ENCODE measurements around the gene APBB2.
A peak's percentile ranks its signal among the peaks of the same experiment; 100 is the strongest.
"Not testable (repeated sequence)": the region's sequence is repeated elsewhere in the genome, so short reads cannot be mapped to it uniquely, and the experiment has no call there.

APBB2 gene

GRCh38 chr4:40940317-40940741, 274.0 kb downstream of the APBB2 start:
- peaks cover 2% of the 10 kb centered on the region for H3K27me3 Mint-ChIP-seq
- H3K4me1 Mint-ChIP-seq (ENCODE audit: low read depth), result no peaks in the 10 kb centered on the region
- no peaks in the 10 kb centered on the region for H3K36me3 Mint-ChIP-seq (ENCODE audit: low read depth)
- no peaks in the 10 kb centered on the region for H3K9me3 Mint-ChIP-seq
- H3K27ac Mint-ChIP-seq, result no peak overlapping the region
- no peak for DNase-seq
- no peak overlapping the region for H3K4me3 Mint-ChIP-seq

- no peaks in the 10 kb centered on the region for H3K4me1 Mint-ChIP-seq (ENCODE audit: low read depth)
- H3K36me3 Mint-ChIP-seq (ENCODE audit: low read depth), result no peaks in the 10 kb centered on the region
- H3K4me3 Mint-ChIP-seq, result no peak overlapping the region
- DNase-seq, result no peak
- peaks cover 2% of the 10 kb centered on the region for H3K27me3 Mint-ChIP-seq
- no peaks in the 10 kb centered on the region for H3K9me3 Mint-ChIP-seq
- no peak overlapping the region for H3K27ac Mint-ChIP-seq
Measured at GRCh38 chr4:40939856-40940255, 274.5 kb downstream of the APBB2 start.

DNA sequence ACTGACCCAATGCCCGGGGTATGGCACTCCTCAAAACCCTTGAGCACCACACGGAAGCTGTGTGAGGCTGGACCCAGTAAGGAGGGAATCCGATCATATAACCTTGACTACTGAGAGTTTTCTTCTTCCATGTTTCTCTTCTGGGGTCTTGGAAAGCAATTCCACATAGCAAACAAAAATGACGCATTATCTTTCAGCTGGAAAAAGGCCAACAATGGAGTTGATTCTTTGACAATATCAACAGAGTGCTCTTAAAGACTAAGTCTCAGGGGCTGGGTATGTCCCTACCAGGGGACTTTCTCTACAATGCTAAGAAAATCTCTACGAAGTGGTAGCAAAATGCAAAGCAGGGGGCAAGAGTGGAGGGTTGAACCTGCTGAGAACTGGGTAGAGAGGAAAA, 276.0 kb downstream of the APBB2 start:
- Mint-ChIP-seq H3K36me3 (ENCODE audit: low read depth) (no peaks in the 10 kb centered on the region), H3K9me3 (no peaks in the 10 kb centered on the region), H3K4me1 (ENCODE audit: low read depth) (no peaks in the 10 kb centered on the region), H3K27ac (no peak overlapping the region), H3K27me3 (peaks cover 4% of the 10 kb centered on the region), H3K4me3 (no peak overlapping the region)
- DNase-seq, result no peak

DNA sequence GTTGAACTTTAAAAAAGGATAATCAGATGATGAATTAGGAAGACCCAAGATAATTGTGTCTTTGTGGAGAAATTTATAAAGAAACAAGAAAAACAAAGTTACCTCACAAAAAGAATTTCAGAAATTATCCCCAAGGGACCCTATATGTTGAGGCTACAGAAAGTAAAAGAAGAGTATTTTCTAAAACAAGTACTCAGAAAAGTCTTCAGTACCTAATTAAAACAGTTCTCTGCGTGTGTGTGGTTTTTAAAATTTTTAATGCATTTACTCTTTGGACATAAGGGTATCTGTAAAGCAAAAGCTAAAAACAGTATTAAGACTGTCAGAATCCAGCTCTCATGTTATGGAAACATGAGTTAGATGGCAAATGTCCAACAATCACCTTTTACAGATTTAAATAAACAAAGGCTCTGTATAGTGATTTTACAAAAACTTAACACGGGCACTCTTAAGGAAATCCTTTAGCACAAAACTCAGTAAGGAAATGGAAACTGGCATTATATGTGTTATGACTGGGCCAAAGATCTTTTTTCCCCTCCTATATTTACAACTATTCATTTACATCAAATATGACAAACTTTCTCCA, 277.1 kb downstream of the APBB2 start:
- H3K9me3 Mint-ChIP-seq, result no peaks in the 10 kb centered on the region
- H3K27me3 Mint-ChIP-seq, result peaks cover 11% of the 10 kb centered on the region
- H3K27ac Mint-ChIP-seq, result no peak overlapping the region

DNA sequence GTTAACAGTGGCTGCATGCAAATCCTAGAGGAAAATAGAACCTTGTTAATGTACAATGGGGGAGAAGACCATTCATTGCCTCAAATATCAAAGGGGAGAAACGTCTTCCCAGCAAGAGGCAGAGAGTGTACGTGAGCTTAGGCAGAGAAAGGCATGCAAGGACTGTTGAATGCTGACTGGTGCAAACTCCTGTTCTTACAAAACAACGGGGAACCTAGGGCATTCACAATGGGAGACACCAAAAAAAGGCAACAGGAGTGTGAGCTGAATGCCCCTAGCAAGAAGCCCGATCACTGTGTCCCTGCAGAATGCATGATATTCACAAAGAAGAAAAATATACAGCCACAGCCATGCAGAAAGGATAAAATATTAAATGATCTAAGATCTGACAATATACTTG, 279.7 kb downstream of the APBB2 start:
- H3K4me1 Mint-ChIP-seq (ENCODE audit: low read depth), result no peaks in the 10 kb centered on the region
- H3K27ac Mint-ChIP-seq, result no peak overlapping the region
- H3K36me3 Mint-ChIP-seq (ENCODE audit: low read depth), result no peaks in the 10 kb centered on the region
- H3K9me3 Mint-ChIP-seq, result no peaks in the 10 kb centered on the region
- DNase-seq, result no peak
- H3K27me3 Mint-ChIP-seq, result peaks cover 12% of the 10 kb centered on the region
- H3K4me3 Mint-ChIP-seq, result no peak overlapping the region

More for the DNA sequence above, 277.1 kb downstream of the APBB2 start:
- H3K4me3 Mint-ChIP-seq, result no peak overlapping the region
- no peaks in the 10 kb centered on the region for H3K4me1 Mint-ChIP-seq (ENCODE audit: low read depth)
- no peaks in the 10 kb centered on the region for H3K36me3 Mint-ChIP-seq (ENCODE audit: low read depth)
- DNase-seq, result no peak

DNA sequence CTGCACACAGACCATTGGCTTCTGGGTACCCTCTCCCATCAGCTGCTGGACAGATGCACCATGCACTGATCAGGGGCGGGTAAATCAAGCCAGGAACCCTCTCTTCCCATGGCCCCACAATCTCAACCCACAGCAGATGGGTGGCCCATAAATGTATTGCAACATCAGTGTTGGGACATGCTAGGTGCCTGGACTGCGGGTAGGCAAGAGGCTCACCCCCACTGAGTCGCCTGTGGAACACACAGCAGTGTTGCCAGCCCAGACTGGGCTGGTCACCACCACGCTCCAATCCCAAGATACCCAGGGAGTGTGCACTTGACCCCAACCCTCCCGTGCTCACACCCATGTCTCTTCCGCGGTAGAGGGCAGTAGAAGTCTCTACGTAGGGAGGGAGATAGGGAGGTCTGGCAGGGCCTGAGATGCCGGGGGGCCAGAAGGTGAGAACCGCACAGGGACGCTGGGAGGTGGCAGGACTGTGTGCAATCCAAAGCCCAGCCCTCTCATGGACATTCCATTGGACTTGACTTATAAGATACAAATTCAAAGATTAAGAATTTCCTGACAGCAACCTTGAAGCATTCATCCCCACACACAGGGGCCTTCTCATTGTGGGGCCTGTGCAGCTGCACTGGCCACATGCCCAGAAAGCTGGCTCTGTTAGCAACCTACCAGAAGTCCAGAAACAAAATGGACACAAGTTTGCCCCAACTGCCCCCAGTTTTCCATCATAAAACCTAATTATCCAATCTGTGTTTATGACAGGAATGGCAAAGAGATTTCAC, 280.9 kb downstream of the APBB2 start:
- Mint-ChIP-seq H3K27ac (no peak overlapping the region), H3K9me3 (no peaks in the 10 kb centered on the region), H3K36me3 (ENCODE audit: low read depth) (no peaks in the 10 kb centered on the region), H3K4me1 (ENCODE audit: low read depth) (no peaks in the 10 kb centered on the region), H3K27me3 (peaks cover 12% of the 10 kb centered on the region), H3K4me3 (no peak overlapping the region)
- DNase-seq, result no peak

- Mint-ChIP-seq H3K9me3 (no peaks in the 10 kb centered on the region), H3K27me3 (peaks cover 24% of the 10 kb centered on the region), H3K4me3 (no peak overlapping the region), H3K36me3 (ENCODE audit: low read depth) (no peaks in the 10 kb centered on the region), H3K4me1 (ENCODE audit: low read depth) (peaks cover 8% of the 10 kb centered on the region), H3K27ac (no peak overlapping the region)
- DNase-seq, result no peak
Measured at GRCh38 chr4:40931841-40932240, 282.5 kb downstream of the APBB2 start.

- Mint-ChIP-seq H3K27me3 (peaks cover 30% of the 10 kb centered on the region), H3K27ac (no peak overlapping the region), H3K9me3 (no peaks in the 10 kb centered on the region), H3K4me3 (no peak overlapping the region), H3K36me3 (ENCODE audit: low read depth) (no peaks in the 10 kb centered on the region), H3K4me1 (ENCODE audit: low read depth) (peaks cover 8% of the 10 kb centered on the region)
- DNase-seq, result no peak
Measured at GRCh38 chr4:40931238-40931637, 283.1 kb downstream of the APBB2 start.

DNA sequence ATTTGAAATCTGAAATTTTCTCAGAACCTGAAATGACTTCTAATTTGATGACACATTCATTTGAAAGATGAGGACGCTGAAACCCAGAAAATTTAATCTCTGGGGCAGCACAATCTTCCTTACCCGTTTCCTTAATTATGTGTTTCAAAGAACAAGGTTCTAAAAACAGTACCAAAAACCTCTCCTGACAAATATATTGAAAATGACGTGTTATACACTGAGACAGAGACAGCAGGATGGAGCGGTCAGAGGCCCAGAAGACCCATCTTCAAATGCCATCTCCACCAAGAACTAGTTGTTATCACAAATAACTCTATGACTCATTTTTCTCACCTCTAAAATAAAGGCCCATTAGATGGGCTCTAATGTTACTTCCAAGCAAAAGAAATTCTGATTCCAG, 287.3 kb downstream of the APBB2 start:
- Mint-ChIP-seq H3K27me3 (peaks cover 31% of the 10 kb centered on the region), H3K4me3 (no peak overlapping the region), H3K4me1 (ENCODE audit: low read depth) (peaks cover 12% of the 10 kb centered on the region), H3K27ac (no peak overlapping the region), H3K36me3 (ENCODE audit: low read depth) (no peaks in the 10 kb centered on the region), H3K9me3 (no peaks in the 10 kb centered on the region)
- DNase-seq, result no peak

- DNase-seq, result no peak
- Mint-ChIP-seq H3K4me1 (ENCODE audit: low read depth) (peaks cover 15% of the 10 kb centered on the region), H3K27ac (no peak overlapping the region), H3K9me3 (no peaks in the 10 kb centered on the region), H3K4me3 (no peak overlapping the region), H3K36me3 (ENCODE audit: low read depth) (no peaks in the 10 kb centered on the region), H3K27me3 (peaks cover 29% of the 10 kb centered on the region)
Measured at GRCh38 chr4:40924793-40925117, 289.6 kb downstream of the APBB2 start.

DNA sequence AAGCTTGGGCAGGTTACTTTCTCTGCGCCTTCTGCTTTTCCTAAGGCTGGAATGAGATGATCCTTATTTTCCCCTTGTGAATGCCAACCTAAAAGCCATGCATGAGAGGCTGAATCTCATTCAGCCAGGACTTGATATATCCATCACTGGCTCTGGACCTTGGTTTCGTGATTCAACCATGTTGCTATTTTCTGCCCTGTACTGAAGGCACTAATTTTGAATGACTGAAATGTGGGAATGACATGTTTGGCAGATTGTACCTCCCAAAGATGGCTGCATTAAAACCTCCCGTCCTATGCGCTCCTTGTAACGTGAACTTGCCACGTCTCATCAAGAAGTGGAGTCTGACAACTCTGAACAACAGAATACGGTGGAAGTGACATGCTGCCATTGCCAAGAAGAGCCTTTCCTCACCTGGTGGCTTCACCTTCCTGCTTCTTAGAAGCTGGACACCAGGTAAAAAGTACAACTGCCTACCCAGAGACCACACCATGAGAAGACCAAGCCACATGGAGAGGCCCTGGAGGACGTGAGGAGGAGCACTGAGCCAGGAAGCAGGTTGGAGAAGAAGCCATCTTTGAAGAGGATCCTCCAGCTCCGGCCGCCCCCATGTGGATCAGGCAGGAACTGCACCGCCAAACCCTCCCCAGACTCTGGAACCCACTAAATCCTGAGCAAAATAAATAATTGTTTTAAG, 290.1 kb downstream of the APBB2 start:
- peak overlapping the region; percentile 79 for H3K27ac Mint-ChIP-seq
- H3K4me1 Mint-ChIP-seq (ENCODE audit: low read depth), result peaks cover 15% of the 10 kb centered on the region
- H3K9me3 Mint-ChIP-seq, result no peaks in the 10 kb centered on the region
- no peak overlapping the region for H3K4me3 Mint-ChIP-seq
- H3K36me3 Mint-ChIP-seq (ENCODE audit: low read depth), result no peaks in the 10 kb centered on the region
- peak; percentile 88 for DNase-seq
- peaks cover 29% of the 10 kb centered on the region for H3K27me3 Mint-ChIP-seq

- H3K9me3 Mint-ChIP-seq, result no peaks in the 10 kb centered on the region
- H3K4me3 Mint-ChIP-seq, result no peak overlapping the region
- DNase-seq, result no peak
- peaks cover 15% of the 10 kb centered on the region for H3K4me1 Mint-ChIP-seq (ENCODE audit: low read depth)
- peaks cover 29% of the 10 kb centered on the region for H3K27me3 Mint-ChIP-seq
- H3K36me3 Mint-ChIP-seq (ENCODE audit: low read depth), result no peaks in the 10 kb centered on the region
- H3K27ac Mint-ChIP-seq, result no peak overlapping the region
Measured at GRCh38 chr4:40923316-40924095, 290.8 kb downstream of the APBB2 start.

DNA sequence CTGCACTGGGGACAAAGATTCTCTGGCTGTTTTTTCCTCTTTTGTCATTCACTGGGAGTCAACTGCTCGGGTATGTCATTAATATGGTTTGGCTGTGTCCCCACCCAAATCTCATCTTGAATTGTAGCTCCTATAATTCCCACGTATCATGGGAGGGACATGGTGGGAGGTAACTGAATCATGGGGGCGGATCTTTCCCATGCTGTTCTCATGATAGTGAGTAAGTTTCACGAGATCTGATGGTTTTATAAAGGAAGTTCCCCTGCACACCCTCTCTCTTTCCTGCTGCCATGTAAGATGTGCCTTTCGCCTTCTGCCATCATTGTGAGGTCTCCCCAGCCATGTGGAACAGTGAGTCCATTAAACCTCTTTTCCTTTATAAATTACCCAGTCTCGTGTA, 294.4 kb downstream of the APBB2 start:
- H3K27me3 Mint-ChIP-seq; H3K27ac Mint-ChIP-seq; H3K9me3 Mint-ChIP-seq; DNase-seq; H3K4me3 Mint-ChIP-seq; H3K36me3 Mint-ChIP-seq (ENCODE audit: low read depth): not testable (repeated sequence)
- H3K4me1 Mint-ChIP-seq (ENCODE audit: low read depth), result peaks cover 29% of the 10 kb centered on the region

DNA sequence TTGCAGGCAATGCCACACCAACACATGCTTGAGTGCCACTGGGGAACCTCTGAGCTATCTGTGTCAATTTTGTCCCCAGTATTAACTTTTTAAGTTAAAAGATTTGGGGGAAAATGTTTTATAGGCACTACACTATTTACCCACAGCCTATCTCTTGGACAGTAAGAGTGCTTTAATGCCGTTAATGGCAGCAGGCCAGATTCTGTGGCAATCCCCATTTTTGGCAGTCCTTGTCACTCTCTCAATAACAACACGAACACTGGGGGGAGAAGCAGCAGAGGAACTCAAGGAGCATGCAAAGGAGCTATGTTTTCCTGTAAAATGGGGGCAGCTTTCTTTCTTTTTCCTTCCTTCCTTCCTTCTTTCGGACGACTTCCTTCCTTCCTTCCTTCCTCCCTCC, 296.0 kb downstream of the APBB2 start:
- DNase-seq, result no peak
- Mint-ChIP-seq H3K36me3 (ENCODE audit: low read depth) (no peaks in the 10 kb centered on the region), H3K4me3 (no peak overlapping the region), H3K27me3 (no peaks in the 10 kb centered on the region), H3K4me1 (ENCODE audit: low read depth) (peaks cover 31% of the 10 kb centered on the region), H3K27ac (no peak overlapping the region), H3K9me3 (no peaks in the 10 kb centered on the region)

Data from activated T-cell treated with anti-CD3 and anti-CD28 coated beads, Interleukin-2, amount 50 U/mL, for 24 hours (primary cell).